AG08396 (cell line): Measurements from ENCODE around the gene ZNF410.

ENCODE experiments used
- DNase-seq: peaks from one replicate; pipeline ENCODE4 v3.0.0; 2012; ENCODE audit warnings: low spot score, mixed read lengths

Gene ZNF410

GRCh38 chr14:73955674-73956073, 69.0 kb downstream of the ZNF410 start:
- no peak for DNase-seq

DNA sequence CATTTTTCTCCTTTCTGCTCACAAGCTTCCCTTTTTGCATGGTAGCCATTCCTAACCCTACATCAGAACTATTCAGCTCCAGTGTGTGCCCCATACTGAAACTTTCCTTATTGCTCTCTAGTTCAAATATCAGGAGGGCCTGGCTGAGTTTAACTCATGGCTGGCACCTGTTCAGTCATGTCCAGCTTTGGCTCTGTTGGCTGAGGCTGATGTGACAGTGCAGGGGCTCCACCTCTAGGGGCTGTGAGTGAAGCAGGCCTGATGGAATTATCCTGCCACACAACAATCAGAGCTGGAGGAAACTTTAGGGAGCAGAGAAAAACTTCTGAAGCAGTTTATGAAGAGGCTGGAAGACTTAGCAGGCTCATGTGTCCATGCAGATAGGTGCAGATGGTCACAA, 71.9 kb downstream of the ZNF410 start:
- no peak for DNase-seq

DNA sequence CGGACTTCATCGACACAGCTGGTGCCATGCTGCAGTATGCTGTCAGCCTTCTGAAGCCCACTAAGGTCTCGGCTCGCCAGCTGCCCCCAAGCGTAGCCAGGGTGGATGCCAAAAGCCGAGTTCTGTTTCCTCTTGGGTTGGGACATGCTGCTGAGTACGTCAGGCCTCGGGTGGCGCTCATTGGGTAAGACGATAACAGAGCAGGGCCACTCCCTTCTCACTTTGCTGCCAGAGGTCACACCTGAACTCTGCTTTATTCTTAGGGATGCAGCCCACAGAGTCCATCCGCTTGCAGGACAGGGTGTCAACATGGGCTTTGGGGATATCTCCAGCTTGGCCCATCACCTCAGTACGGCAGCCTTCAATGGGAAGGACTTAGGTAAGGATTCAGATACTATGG, 74.5 kb downstream of the ZNF410 start:
- DNase-seq: no peak

DNA sequence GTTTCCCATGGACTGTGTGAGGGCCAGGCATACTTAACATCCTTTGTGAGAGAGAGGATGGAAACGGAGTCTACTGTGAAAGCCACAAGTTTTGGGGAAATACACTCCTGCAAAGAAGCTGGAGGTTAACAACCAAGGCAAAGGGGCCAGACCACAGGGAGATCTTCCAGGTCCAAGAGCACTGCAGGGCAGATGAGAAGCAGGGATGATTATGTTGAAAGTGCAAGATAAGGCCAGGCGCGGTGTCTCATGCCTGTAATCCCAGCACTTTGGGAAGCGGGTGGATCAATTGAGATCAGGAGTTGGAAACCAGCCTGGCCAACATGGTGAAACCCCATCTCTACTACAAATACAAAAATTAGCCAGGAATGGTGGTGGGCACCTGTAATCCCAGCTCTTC, 78.6 kb downstream of the ZNF410 start:
- no peak for DNase-seq

DNA sequence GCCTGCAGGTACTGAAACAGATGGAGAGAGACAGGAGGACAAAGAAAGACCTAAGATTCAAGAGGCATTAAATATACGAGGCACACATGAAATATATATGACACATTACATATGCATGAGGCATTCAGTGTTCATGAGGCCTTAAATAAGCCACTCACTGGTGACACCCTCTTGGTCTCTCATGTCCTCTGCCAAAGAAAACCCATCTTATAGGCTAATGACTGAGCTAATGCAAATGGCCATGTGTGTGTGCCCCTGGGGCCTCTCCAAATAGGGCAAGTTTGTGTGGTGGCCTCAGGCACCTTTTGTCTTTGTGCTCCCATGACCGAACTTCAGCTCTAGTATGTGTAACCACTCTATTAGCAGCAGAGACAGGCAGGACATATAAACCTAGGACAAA, 82.2 kb downstream of the ZNF410 start:
- DNase-seq: no peak

DNA sequence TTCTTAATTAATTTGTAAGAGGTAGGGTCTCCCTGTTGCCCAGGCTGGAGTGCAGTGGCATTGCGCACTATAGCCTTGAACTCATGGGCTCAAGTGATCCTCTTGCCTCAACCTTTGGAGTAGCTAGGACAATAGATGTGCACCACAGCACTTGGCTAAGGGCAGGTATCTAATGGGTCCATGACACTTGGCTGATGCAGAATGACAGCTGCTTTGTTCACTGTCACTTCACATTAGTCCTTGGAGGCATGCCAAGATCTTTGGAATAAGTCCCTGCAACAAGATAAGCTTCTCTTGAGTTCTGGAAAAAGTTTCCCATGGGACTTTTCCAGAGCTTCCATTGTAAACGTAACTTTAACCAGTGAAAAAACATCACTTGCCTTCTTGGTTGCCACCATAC, 86.8 kb downstream of the ZNF410 start:
- no peak for DNase-seq

DNA sequence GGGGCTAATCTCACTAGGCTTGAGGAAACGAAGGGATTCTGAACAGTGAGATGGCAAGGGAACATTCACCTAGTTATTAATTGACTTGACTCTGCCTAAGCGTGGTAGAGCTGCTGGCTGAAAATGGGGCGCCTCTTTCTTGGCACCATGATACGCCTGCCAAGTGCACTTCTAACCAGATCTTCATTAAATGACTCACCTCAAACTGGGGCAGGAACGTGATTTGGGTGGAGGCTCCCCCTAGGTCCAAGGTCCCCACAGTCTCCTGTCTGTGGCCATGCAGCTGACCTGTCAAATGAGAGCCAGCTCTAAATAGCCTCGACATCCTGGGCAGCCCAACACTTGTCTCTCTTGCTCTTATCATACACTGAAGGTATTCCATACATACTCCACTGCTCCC, 89.5 kb downstream of the ZNF410 start:
- no peak for DNase-seq

DNA sequence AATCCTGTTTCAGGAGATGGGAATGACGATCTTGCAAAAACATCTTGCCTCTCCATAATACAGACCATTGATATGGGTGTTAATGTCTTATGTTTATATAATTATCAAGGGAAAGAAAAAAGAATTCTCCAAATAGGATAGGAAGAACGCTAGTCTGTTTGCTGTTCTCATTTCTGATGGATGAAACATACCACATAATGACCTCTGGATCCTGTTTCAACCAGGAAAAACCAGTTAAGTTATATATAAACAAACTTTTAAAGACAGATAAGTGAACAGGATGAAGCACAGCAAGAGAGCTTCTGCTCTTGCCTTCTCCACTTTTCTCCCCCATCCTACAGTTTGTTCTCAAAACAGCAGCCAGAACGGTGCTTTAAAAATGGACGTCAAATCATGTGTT, 91.2 kb downstream of the ZNF410 start:
- no peak for DNase-seq
